Heart right ventricle (tissue), 16 donors: Measurements from ENCODE around the gene CAV3. TPM values are rescaled to one million over a fixed set of nuclear protein-coding genes. Genes with fewer than 3 reads are reported as not detected.

Experiments
- ATAC-seq, 8 donors: fragments of 200-7000 bp; cut with Tn5 transposase; one replicate each; pipeline ENCODE4 v1.9.1; 2020; ENCODE audit warnings: mild to moderate bottlenecking in 8 of 8, moderate library complexity in 8 of 8, moderate number of reproducible peaks in 1 of 8
- DNase-seq, 2 donors: peaks; one replicate each; pipeline ENCODE4 v3.0.0-alpha.2; 2020
- H3K27ac ChIP-seq, 10 donors: fragments of 200-600 bp; sonication (generic) in 2 of 10; one replicate each; pipeline versions ENCODE4 v1.5.0 to v1.8.0; 2020 to 2022; ENCODE audit warnings: mild to moderate bottlenecking in 3 of 10
- H3K27me3 ChIP-seq, 7 donors: fragments of 200-600 bp; one replicate each; pipeline ENCODE4 v1.8.0; 2021 to 2022; ENCODE audit warnings: mild to moderate bottlenecking in 2 of 7
- H3K36me3 ChIP-seq, 9 donors: fragments of 200-600 bp; sonication (generic) in 1 of 9; one replicate each; pipeline versions ENCODE4 v1.5.0 to v1.8.0; 2020 to 2022; ENCODE audit warnings: mild to moderate bottlenecking in 2 of 9
- H3K4me1 ChIP-seq, 9 donors: fragments of 200-600 bp; sonication (generic) in 1 of 9; one replicate each; pipeline versions ENCODE4 v1.5.0 to v1.8.0; 2020 to 2022; ENCODE audit warnings: mild to moderate bottlenecking in 4 of 9
- H3K4me3 ChIP-seq, 10 donors: fragments of 200-600 bp; sonication (generic) in 2 of 10; one replicate each; pipeline versions ENCODE4 v1.5.0 to v1.8.0; 2020 to 2022; ENCODE audit warnings: mild to moderate bottlenecking in 7 of 10, moderate library complexity in 2 of 10
- H3K9me3 ChIP-seq, 11 donors: fragments of 200-600 bp in 10 of 11; sonication (generic) in 2 of 11; one replicate each; pipeline versions ENCODE4 v1.5.0 to v1.8.0; 2013 to 2022; ENCODE audit warnings: mild to moderate bottlenecking in 2 of 11, control low read depth in 1 of 11, moderate library complexity in 1 of 11
- WGBS, 2 donors: extraction: QIAGEN DNeasy Blood & Tissue Kit; methylation state at CpG; one replicate each; pipeline ENCODE4 v1.1.7; 2013; ENCODE audit warnings: inconsistent platforms in 1 of 2; 5-methylcytosine and 5-hydroxymethylcytosine counted together
- intact Hi-C, 10 donors: fragments of 100-400 bp; cut with DNase I; formaldehyde crosslinking; loops; one replicate each; pipeline versions ENCODE4 v1.11.1 to v1.14.2; 2022
- polyA plus RNA-seq, 2 donors: library from polyadenylated mRNA; stranded (reverse); fragments of 200-250 nt; gene quantifications; one replicate each; pipeline ENCODE4 v1.2.3, GENCODE V29; 2013
- total RNA-seq, 10 donors: library from RNA; stranded (reverse); fragmentation: NEBNext Ultra II Directional in 3 of 10; extraction: Animal tissue kit (Norgen Biotek cat#: 25700) in 3 of 10; gene quantifications; one replicate each; pipeline versions ENCODE4 v1.2.1 to v1.2.4, GENCODE V29; 2021 to 2023
- TF ChIP-seq, protein P1 (sequence below), 9 donors: fragments of 200-600 bp; sonication (generic) in 2 of 9; IDR thresholded peaks; one replicate each; pipeline versions ENCODE4 v1.5.0 to v1.8.0; 2021 to 2022; ENCODE audit warnings: antibody characterized with exemption in 9 of 9, mild to moderate bottlenecking in 5 of 9, moderate library complexity in 1 of 9
- donor health status: Arrhythmogenic right ventricular cardiomyopathy.
- donor health status: ischemic (EF 13 %, LVEDD 7.1; RV severe dilation, severe dysfunction).
- donor health status: healthy with polysubstance abuse.
- donor health status: DM: no; HTN: yes; CAD: no.
- donor health status: DM: no; HTN: no; CAD: no.
- donor health status: ischemic (EF 25% LVEDD 6.9; RV normal size, moderate dysfunction).
- donor health status: ischemic (EF 25% LVEDD 5.7; RV mildly dilated, moderate dysfunction).
- donor health status: healthy.
- donor health status: DM: yes; HTN: yes; CAD: no.
- donor health status: Ischemic cardiomyopathy.
- donor health status: ischemic (EF 35%, LVEDD 5.7; RV mildly dilated, moderate dysfunction).
- donor health status: nonischemic (EF 11% LVEDD 7.7; RV severe dilation, severe dysfunction).
- donor health status: DM: yes; HTN: yes; CAD: no.
- donor health status: PGD.
- donor health status: ischemic (EF 29% LVEDD 5.4; RV normal size, mild dysfunction).
- donor health status: nonischemic (EF 23%, LVEDD 6.1; RV moderate dilation, normal function).

The CAV3 gene
- total and polyA plus RNA-seq, 12 donors = 16.8 to 32.4 (median 23.9) TPM

- H3K27ac ChIP-seq = no peak overlapping the region
- peaks cover 0 to 45% (median 24%) of the 10 kb centered on the region in 9 donors for H3K4me1 ChIP-seq
- no peaks in the 10 kb centered on the region for H3K36me3 ChIP-seq
- intact Hi-C loops = loop anchor here in 1 of 10 donors (10.0 kb wide), 1 partner anchor 72 kb away; no protein-coding TSS in a partner anchor
- H3K4me3 ChIP-seq = no peak overlapping the region
- 92 to 94% methylated on average over 4 of the region's 4 CpGs for WGBS, 2 donors
- DNase-seq = no peak
- H3K9me3 ChIP-seq = no peaks in the 10 kb centered on the region
- no peaks in the 10 kb centered on the region for H3K27me3 ChIP-seq
- TF ChIP-seq, protein P1, sequence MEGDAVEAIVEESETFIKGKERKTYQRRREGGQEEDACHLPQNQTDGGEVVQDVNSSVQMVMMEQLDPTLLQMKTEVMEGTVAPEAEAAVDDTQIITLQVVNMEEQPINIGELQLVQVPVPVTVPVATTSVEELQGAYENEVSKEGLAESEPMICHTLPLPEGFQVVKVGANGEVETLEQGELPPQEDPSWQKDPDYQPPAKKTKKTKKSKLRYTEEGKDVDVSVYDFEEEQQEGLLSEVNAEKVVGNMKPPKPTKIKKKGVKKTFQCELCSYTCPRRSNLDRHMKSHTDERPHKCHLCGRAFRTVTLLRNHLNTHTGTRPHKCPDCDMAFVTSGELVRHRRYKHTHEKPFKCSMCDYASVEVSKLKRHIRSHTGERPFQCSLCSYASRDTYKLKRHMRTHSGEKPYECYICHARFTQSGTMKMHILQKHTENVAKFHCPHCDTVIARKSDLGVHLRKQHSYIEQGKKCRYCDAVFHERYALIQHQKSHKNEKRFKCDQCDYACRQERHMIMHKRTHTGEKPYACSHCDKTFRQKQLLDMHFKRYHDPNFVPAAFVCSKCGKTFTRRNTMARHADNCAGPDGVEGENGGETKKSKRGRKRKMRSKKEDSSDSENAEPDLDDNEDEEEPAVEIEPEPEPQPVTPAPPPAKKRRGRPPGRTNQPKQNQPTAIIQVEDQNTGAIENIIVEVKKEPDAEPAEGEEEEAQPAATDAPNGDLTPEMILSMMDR (IDR thresholded peaks at IDR 0.05) = no peak
- ATAC-seq = no peak
These were observed 3.7 kb downstream of the CAV3 start for GRCh38 chr3:8737301-8737700.

DNA sequence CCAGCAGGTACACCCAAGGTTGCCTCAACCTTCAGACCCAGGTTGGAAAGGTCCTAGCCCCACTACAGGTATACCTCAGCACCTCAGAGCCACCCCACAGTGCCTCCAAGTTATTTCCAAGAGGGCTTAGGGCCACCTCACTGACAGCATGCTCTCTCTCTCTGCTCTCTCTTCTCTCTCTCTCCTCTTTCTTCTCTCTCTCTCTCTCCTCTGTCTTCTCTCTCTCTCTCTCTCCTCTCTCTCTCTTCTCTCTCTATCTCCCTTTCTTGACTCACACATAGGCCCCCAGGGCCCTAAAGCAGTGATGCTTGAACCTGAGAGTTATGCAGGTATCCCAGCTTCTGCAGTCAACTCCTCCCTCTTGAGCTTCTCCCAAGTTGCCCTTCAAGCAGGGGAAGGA, 4.2 kb downstream of the CAV3 start:
- no peak overlapping the region for H3K4me3 ChIP-seq
- no peak overlapping the region for H3K27ac ChIP-seq
- H3K27me3 ChIP-seq = no peaks in the 10 kb centered on the region
- no peaks in the 10 kb centered on the region for H3K36me3 ChIP-seq
- intact Hi-C loops = loop anchor here in 1 of 10 donors (10.0 kb wide), 1 partner anchor 73 kb away; no protein-coding TSS in a partner anchor
- TF ChIP-seq, protein P1 (IDR thresholded peaks at IDR 0.05) = no peak
- ATAC-seq (no peak), DNase-seq (no peak)
- H3K4me1 ChIP-seq = peaks cover 0 to 48% (median 24%) of the 10 kb centered on the region in 9 donors
- H3K9me3 ChIP-seq = no peaks in the 10 kb centered on the region

DNA sequence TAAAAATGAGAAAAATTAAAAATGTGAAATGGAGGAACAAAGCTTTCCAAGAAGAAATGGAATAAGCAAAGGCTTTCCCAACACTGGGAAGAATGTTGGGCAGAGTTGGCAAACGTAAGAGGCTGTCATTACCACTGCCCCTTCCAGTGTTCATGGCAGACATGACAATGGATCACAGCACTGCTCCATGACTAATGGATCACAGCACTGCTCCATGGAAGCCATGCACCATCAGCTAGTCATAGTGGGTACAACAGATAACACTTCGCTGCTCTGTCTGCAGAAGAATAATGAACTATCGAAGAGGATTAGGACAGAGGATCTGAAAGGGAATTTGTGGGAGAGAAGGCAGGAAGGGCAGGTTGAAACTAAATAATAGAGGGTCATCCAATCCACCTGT, 5.0 kb downstream of the CAV3 start:
- Histone ChIP-seq H3K36me3 (no peaks in the 10 kb centered on the region), H3K4me3 (no peak overlapping the region), H3K27ac (no peak overlapping the region), H3K27me3 (no peaks in the 10 kb centered on the region), H3K4me1 (peaks cover 0 to 43% (median 18%) of the 10 kb centered on the region in 9 donors), H3K9me3 (no peaks in the 10 kb centered on the region)
- intact Hi-C loops = loop anchor here in 1 of 10 donors (10.0 kb wide), 1 partner anchor 74 kb away; no protein-coding TSS in a partner anchor
- TF ChIP-seq, protein P1 (IDR thresholded peaks at IDR 0.05) = no peak
- WGBS, 2 donors = 62 to 65% methylated on average over 3 of the region's 3 CpGs
- DNase-seq (no peak), ATAC-seq (no peak)

DNA sequence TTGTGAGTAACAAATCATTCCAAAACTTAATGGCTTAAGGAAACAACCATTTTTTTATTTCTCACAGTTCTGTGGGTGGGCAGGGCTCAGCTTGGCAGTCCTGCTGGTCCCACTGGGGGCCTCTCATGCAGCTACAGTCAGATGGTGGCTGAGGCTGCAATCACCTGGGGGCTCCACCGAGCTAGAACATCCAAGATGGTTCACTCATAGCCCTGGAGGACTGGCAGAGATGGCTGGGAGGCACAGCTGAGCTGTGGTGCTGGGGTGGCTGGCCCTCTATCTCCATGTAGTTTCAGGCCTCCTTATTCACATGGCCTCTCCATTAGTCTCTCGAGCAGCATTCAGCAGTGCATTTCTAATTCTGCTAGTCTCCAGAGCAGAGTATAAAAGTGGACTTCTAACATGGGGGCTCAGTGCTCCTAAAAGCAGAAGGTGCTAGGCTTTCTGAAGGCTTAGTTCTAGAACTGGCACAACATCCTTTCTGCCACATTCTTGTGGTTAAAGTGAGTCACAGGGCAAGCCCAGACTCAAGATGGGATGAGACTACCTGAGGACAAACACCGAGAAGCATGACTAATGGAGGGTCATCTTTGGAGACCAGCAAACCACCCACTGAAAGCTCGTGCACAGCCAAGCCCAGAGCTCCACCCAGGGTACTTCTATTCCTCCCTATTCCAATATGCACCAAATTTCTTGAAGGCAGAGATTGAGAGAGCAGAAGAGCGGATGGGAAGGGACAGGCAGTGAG, 6.3 kb downstream of the CAV3 start:
- ATAC-seq (no peak), DNase-seq (no peak)
- Histone ChIP-seq H3K27me3 (no peaks in the 10 kb centered on the region), H3K27ac (no peak overlapping the region), H3K4me3 (no peak overlapping the region), H3K4me1 (peaks cover 0 to 43% (median 18%) of the 10 kb centered on the region in 9 donors), H3K36me3 (no peaks in the 10 kb centered on the region), H3K9me3 (no peaks in the 10 kb centered on the region)
- 89 to 91% methylated on average over 5 of the region's 5 CpGs for WGBS, 2 donors
- intact Hi-C loops = loop anchor here in 1 of 10 donors (10.0 kb wide), 1 partner anchor 75 kb away; no protein-coding TSS in a partner anchor
- TF ChIP-seq, protein P1 (IDR thresholded peaks at IDR 0.05) = no peak
